ENCODE results near the gene PRDM9. TPM values are rescaled to one million over a fixed set of nuclear protein-coding genes. Genes with fewer than 3 reads are reported as not detected.

The PRDM9 gene
- total RNA-seq, 1 experiment from 2014 or later = not detected

DNA sequence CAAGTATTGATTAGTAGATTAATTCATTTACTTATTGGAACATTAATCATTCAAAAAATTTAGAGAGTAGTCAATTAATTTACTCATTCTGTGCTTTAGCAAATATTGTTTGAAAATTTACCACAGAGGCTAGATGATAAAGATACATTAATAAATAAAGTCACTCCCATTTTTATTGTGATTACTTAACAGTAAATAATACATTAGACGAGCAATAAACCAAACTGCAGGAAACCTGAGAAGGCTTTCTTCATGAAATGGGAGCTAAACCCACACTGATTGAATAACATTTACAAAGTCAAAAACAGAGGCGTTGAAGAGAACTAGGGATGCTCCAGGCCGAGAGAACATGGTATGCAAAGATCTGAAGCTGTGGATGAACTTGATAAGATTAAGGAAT is 38.8 kb upstream of the PRDM9 start:
- H3K4ac ChIP-seq (ENCODE audit: low read depth, low read length) = no peak overlapping the region
- no peak overlapping the region for H2BK120ac ChIP-seq (ENCODE audit: low read depth, low read length, poor library complexity, severe bottlenecking)
- H3K9ac ChIP-seq (ENCODE audit: extremely low read depth, insufficient read length, low read length) = no peak overlapping the region
- H2AK5ac ChIP-seq (ENCODE audit: insufficient read length, low read length) = no peak overlapping the region
- no peak overlapping the region for H3K4me3 Mint-ChIP-seq
- no peak overlapping the region for H3K14ac ChIP-seq (ENCODE audit: insufficient read depth, low read length)
- no peak overlapping the region for H3K27ac Mint-ChIP-seq
- no peak overlapping the region for H3K18ac ChIP-seq (ENCODE audit: insufficient read length, low read depth, low read length)
- H3K9me3 ChIP-seq (ENCODE audit: control insufficient read depth, low read depth, low read length) = peaks cover 7% of the 10 kb centered on the region
- no peak overlapping the region for H3K27ac ChIP-seq (ENCODE audit: insufficient read length, low read depth, low read length)
- no peaks in the 10 kb centered on the region for H4K20me1 ChIP-seq (ENCODE audit: control insufficient read depth, insufficient read depth, insufficient read length)
- TF ChIP-seq CTCF (conservative IDR thresholded peaks at IDR 0.05) = no peak
- no peak overlapping the region for H3K4me2 ChIP-seq (ENCODE audit: insufficient read depth, insufficient read length, low read length)
- no peak overlapping the region for H2BK12ac ChIP-seq (ENCODE audit: insufficient read length, low read depth, low read length)
- no peak overlapping the region for H2AFZ ChIP-seq (ENCODE audit: low read length)
- peaks cover 4 to 14% (median 5%) of the 10 kb centered on the region in 3 experiments; a peak in 6 of 7 replicates for H3K36me3 Mint-ChIP-seq (ENCODE audit: insufficient read depth in 1 of 3, low read depth in 3 of 3)
- H3K23ac ChIP-seq (ENCODE audit: insufficient read length, low read depth, low read length) = no peak overlapping the region
- no peaks in the 10 kb centered on the region for H3K79me2 ChIP-seq (ENCODE audit: insufficient read depth, low read length)
- no peaks in the 10 kb centered on the region for H3K4me1 ChIP-seq (ENCODE audit: insufficient read depth, low read length)
- DNase-seq = no peak
- H3K79me1 ChIP-seq (ENCODE audit: insufficient read depth, low read depth, low read length, poor library complexity, severe bottlenecking) = no peaks in the 10 kb centered on the region
- no peaks in the 10 kb centered on the region for H3K27me3 ChIP-seq (ENCODE audit: insufficient read depth, low read length)
- H4K91ac ChIP-seq (ENCODE audit: insufficient read length, low read depth, low read length) = no peak overlapping the region
- H3K56ac ChIP-seq (ENCODE audit: insufficient read length, low read depth, low read length) = no peak overlapping the region
- whole genome bisulfite sequencing (ENCODE audit: extremely low coverage, insufficient read length, low lambda C conversion rate) = no CpG with 5 or more reads among the region's 3 CpGs
- peaks cover 11 to 24% of the 10 kb centered on the region in 2 experiments for H3K9me3 Mint-ChIP-seq
- H3K27me3 Mint-ChIP-seq (ENCODE audit: low read depth) = no peaks in the 10 kb centered on the region
- no peak overlapping the region for H4K5ac ChIP-seq (ENCODE audit: insufficient read length, low read depth, low read length)
- no peak overlapping the region for H3T11ph ChIP-seq (ENCODE audit: low read length)
- H2BK20ac ChIP-seq (ENCODE audit: low read depth, low read length, poor library complexity, severe bottlenecking) = no peak overlapping the region
- no peak overlapping the region for H2BK15ac ChIP-seq (ENCODE audit: low read depth, low read length)
- H3K4me1 Mint-ChIP-seq = peaks cover 0 to 3% of the 10 kb centered on the region in 2 experiments; a peak in 1 of 4 replicates
- H2BK5ac ChIP-seq (ENCODE audit: insufficient read length, low read length) = no peak overlapping the region
- H4K8ac ChIP-seq (replicated peaks; ENCODE audit: insufficient read length, low read depth, low read length) = no peak overlapping the region
- no peaks in the 10 kb centered on the region for H3K23me2 ChIP-seq (ENCODE audit: insufficient read length, low read depth, low read length, poor library complexity, severe bottlenecking)

All from H9 (cell line).